SU-DHL-6 (cell line): ENCODE results near the gene PPIB.

Experiments
- H2AFZ ChIP-seq: fragments of 200-600 bp; sonication (generic); 2 replicates; pipeline ENCODE4 v1.6.1; 2014; ENCODE audit warnings: low read depth, mild to moderate bottlenecking, moderate library complexity, mixed read lengths, antibody characterized with exemption, low read length; ENCODE audit not compliant: severe bottlenecking
- H3F3A ChIP-seq: fragments of 200-600 bp; shearing (Covaris generic); 2 replicates; pipeline ENCODE4 v1.6.0; 2016; ENCODE audit warnings: antibody characterized with exemption, mild to moderate bottlenecking; ENCODE audit not compliant: insufficient read depth
- H3K27ac ChIP-seq: fragments of 200-600 bp; sonication (generic); 2 replicates; pipeline ENCODE4 v1.5.1; 2016; ENCODE audit warnings: low read depth, mild to moderate bottlenecking, low read length, moderate library complexity, mixed read lengths
- H3K27me3 ChIP-seq: fragments of 200-600 bp; sonication (generic), shearing (Covaris generic); 2 replicates; pipeline ENCODE4 v1.6.0; 2014; ENCODE audit warnings: mild to moderate bottlenecking, low read length
- H3K36me3 ChIP-seq: fragments of 200-600 bp; sonication (generic); 2 replicates; pipeline ENCODE4 v1.6.1; 2014; ENCODE audit warnings: mild to moderate bottlenecking, low read length, mixed read lengths
- H3K4me2 ChIP-seq: fragments of 300-600, 200-600 bp; shearing (Covaris generic), sonication (generic); 2 replicates; pipeline ENCODE4 v1.6.0; 2014; ENCODE audit warnings: low read length, low read depth, mild to moderate bottlenecking; ENCODE audit not compliant: poor library complexity, severe bottlenecking
- H3K4me3 ChIP-seq: fragments of 200-600 bp; sonication (generic); 2 replicates; pipeline ENCODE4 v1.5.1; 2014; ENCODE audit warnings: antibody characterized with exemption, low read length, mild to moderate bottlenecking, mixed read lengths; ENCODE audit not compliant: insufficient read depth, poor library complexity, severe bottlenecking
- H3K79me2 ChIP-seq: fragments of 200-600 bp; sonication (generic); 2 replicates; pipeline ENCODE4 v1.6.1; 2014; ENCODE audit warnings: mild to moderate bottlenecking, low read length, moderate library complexity; ENCODE audit not compliant: insufficient read depth
- H3K9ac ChIP-seq: fragments of 200-600 bp; sonication (generic); 2 replicates; pipeline ENCODE4 v1.7.0; 2014; ENCODE audit warnings: mild to moderate bottlenecking, low read length
- H3K9me2 ChIP-seq: fragments of 200-600 bp; sonication (generic); replicated peaks from 2 replicates; pipeline ENCODE4 v1.6.1; 2014; ENCODE audit warnings: low read length; ENCODE audit not compliant: insufficient read depth
- H3K9me3 ChIP-seq: fragments of 200-600 bp; sonication (generic); 2 replicates; pipeline ENCODE4 v1.6.1; 2014; ENCODE audit warnings: low read length, mixed read lengths; ENCODE audit not compliant: insufficient read depth
- H4K20me1 ChIP-seq: fragments of 200-600 bp; sonication (generic); 2 replicates; pipeline ENCODE4 v1.6.1; 2014; ENCODE audit warnings: low read depth, mild to moderate bottlenecking, antibody characterized with exemption, low read length, moderate library complexity, mixed read lengths
- EZH2phosphoT487 ChIP-seq: fragments of 200-600 bp; sonication (generic), shearing (Covaris generic); conservative IDR thresholded peaks from 2 replicates; pipeline ENCODE4 v1.6.1; 2018; ENCODE audit warnings: mild to moderate bottlenecking, antibody characterized with exemption, low read length, moderate library complexity, mixed read lengths
- TF ChIP-seq, protein P1 (sequence below): fragments of 200-600 bp; sonication (generic); IDR thresholded peaks from one replicate; pipeline ENCODE4 v1.5.1; 2017; ENCODE audit warnings: antibody characterized with exemption, mild to moderate bottlenecking, low read length, moderate library complexity; ENCODE audit not compliant: insufficient read depth, poor library complexity, severe bottlenecking

PPIB gene

GRCh38 chr15:64162478-64162868, 349 bp downstream of the PPIB start:
- H3K9me2 ChIP-seq: no peaks in the 10 kb centered on the region
- peak overlapping the region; percentile 89 for H3K9ac ChIP-seq
- TF ChIP-seq, protein P1, sequence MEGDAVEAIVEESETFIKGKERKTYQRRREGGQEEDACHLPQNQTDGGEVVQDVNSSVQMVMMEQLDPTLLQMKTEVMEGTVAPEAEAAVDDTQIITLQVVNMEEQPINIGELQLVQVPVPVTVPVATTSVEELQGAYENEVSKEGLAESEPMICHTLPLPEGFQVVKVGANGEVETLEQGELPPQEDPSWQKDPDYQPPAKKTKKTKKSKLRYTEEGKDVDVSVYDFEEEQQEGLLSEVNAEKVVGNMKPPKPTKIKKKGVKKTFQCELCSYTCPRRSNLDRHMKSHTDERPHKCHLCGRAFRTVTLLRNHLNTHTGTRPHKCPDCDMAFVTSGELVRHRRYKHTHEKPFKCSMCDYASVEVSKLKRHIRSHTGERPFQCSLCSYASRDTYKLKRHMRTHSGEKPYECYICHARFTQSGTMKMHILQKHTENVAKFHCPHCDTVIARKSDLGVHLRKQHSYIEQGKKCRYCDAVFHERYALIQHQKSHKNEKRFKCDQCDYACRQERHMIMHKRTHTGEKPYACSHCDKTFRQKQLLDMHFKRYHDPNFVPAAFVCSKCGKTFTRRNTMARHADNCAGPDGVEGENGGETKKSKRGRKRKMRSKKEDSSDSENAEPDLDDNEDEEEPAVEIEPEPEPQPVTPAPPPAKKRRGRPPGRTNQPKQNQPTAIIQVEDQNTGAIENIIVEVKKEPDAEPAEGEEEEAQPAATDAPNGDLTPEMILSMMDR: no peak
- no peak for TF ChIP-seq EZH2phosphoT487
- H3K9me3 ChIP-seq: no peaks in the 10 kb centered on the region
- peaks cover 30% of the 10 kb centered on the region for H3F3A ChIP-seq
- peak overlapping the region; percentile 83 for H3K4me2 ChIP-seq
- H3K79me2 ChIP-seq: peaks cover 21% of the 10 kb centered on the region
- H3K4me3 ChIP-seq: peak overlapping the region; percentile 95
- no peaks in the 10 kb centered on the region for H3K27me3 ChIP-seq
- no peak overlapping the region for H2AFZ ChIP-seq
- peaks cover 6% of the 10 kb centered on the region; the same call in 1 of the 2 replicates for H3K36me3 ChIP-seq
- H3K27ac ChIP-seq: peak overlapping the region; percentile 59
- no peaks in the 10 kb centered on the region; the same call in 1 of the 2 replicates for H4K20me1 ChIP-seq

GRCh38 chr15:64161688-64162477, 939 bp downstream of the PPIB start:
- Histone ChIP-seq H4K20me1 (no peaks in the 10 kb centered on the region; the same call in 1 of the 2 replicates), H3K27me3 (no peaks in the 10 kb centered on the region), H3K36me3 (peaks cover 6% of the 10 kb centered on the region; the same call in 1 of the 2 replicates), H3K79me2 (peaks cover 21% of the 10 kb centered on the region), H3K4me2 (peak overlapping the region; percentile 83), H3K4me3 (peak overlapping the region; percentile 95), H2AFZ (no peak overlapping the region), H3K9ac (peak overlapping the region; percentile 89), H3K9me3 (no peaks in the 10 kb centered on the region), H3K9me2 (no peaks in the 10 kb centered on the region), H3F3A (peaks cover 35% of the 10 kb centered on the region), H3K27ac (peak overlapping the region; percentile 59)
- TF ChIP-seq EZH2phosphoT487: no peak
- TF ChIP-seq, protein P1: no peak

- peaks cover 6% of the 10 kb centered on the region; the same call in 1 of the 2 replicates for H3K36me3 ChIP-seq
- no peaks in the 10 kb centered on the region for H3K9me3 ChIP-seq
- TF ChIP-seq, protein P1: no peak
- no peak for TF ChIP-seq EZH2phosphoT487
- H4K20me1 ChIP-seq: no peaks in the 10 kb centered on the region; the same call in 1 of the 2 replicates
- H3K27me3 ChIP-seq: no peaks in the 10 kb centered on the region
- H2AFZ ChIP-seq: no peak overlapping the region
- no peaks in the 10 kb centered on the region for H3K9me2 ChIP-seq
- H3K9ac ChIP-seq: no peak overlapping the region
- H3K79me2 ChIP-seq: peaks cover 21% of the 10 kb centered on the region
- no peak overlapping the region for H3K27ac ChIP-seq
- no peak overlapping the region for H3K4me2 ChIP-seq
- H3F3A ChIP-seq: peaks cover 45% of the 10 kb centered on the region
- H3K4me3 ChIP-seq: no peak overlapping the region
Observed at GRCh38 chr15:64158363-64159134, 4.3 kb downstream of the PPIB start.
